Sigmoid colon (tissue), 4 donors: ENCODE measurements around the gene CHADL.

ENCODE experiments used
- POLR2A ChIP-seq, 2 donors: fragments of 450-650 bp; IDR thresholded peaks; one replicate each; pipeline ENCODE4 v1.6.1; 2016; ENCODE audit warnings: antibody characterized with exemption in 2 of 2, mild to moderate bottlenecking in 2 of 2, moderate library complexity in 2 of 2
- POLR2AphosphoS5 ChIP-seq, 4 donors: sonication (generic); formaldehyde crosslinking; IDR thresholded peaks; one replicate each; pipeline ENCODE4 v1.6.1; 2017; ENCODE audit warnings: antibody characterized with exemption in 4 of 4
- TF ChIP-seq, protein P1 (sequence below), 4 experiments: fragments of 450-650 bp in 3 of 4; fragments of 200-600 bp in 1 of 4; IDR thresholded peaks; one replicate each; pipeline ENCODE4 v1.5.1; 2016 to 2019; ENCODE audit warnings: antibody characterized with exemption in 4 of 4, mild to moderate bottlenecking in 3 of 4, moderate library complexity in 2 of 4

DNA sequence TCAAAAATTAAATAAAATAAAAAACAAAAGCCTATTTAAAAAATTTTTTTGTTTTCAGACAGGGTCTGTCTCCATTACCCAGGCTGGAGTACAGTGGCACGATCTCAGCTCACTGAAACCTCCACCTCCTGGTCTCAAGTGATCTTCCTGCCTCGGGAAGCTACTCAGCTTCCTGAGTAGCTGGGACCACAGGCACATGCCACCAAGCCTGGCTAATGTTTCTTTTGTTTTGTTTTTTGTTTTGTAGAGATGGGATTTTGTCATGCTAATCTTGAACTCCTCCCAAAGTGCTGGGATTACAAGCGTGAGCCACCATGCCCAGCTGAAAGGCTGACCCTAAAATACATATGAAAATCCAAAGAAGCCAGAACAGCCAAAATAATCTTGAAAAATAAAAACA is 56.1 kb downstream of the CHADL start:
- TF ChIP-seq POLR2AphosphoS5 (IDR thresholded peaks at IDR 0.05) (no peak), POLR2A (IDR thresholded peaks at IDR 0.05) (no peak)
- TF ChIP-seq, protein P1, sequence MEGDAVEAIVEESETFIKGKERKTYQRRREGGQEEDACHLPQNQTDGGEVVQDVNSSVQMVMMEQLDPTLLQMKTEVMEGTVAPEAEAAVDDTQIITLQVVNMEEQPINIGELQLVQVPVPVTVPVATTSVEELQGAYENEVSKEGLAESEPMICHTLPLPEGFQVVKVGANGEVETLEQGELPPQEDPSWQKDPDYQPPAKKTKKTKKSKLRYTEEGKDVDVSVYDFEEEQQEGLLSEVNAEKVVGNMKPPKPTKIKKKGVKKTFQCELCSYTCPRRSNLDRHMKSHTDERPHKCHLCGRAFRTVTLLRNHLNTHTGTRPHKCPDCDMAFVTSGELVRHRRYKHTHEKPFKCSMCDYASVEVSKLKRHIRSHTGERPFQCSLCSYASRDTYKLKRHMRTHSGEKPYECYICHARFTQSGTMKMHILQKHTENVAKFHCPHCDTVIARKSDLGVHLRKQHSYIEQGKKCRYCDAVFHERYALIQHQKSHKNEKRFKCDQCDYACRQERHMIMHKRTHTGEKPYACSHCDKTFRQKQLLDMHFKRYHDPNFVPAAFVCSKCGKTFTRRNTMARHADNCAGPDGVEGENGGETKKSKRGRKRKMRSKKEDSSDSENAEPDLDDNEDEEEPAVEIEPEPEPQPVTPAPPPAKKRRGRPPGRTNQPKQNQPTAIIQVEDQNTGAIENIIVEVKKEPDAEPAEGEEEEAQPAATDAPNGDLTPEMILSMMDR (IDR thresholded peaks at IDR 0.05): no peak
